ENCODE data around the gene ARAP1.
A peak's percentile ranks its signal among the peaks of the same experiment; 100 is the strongest.

Gene ARAP1

DNA sequence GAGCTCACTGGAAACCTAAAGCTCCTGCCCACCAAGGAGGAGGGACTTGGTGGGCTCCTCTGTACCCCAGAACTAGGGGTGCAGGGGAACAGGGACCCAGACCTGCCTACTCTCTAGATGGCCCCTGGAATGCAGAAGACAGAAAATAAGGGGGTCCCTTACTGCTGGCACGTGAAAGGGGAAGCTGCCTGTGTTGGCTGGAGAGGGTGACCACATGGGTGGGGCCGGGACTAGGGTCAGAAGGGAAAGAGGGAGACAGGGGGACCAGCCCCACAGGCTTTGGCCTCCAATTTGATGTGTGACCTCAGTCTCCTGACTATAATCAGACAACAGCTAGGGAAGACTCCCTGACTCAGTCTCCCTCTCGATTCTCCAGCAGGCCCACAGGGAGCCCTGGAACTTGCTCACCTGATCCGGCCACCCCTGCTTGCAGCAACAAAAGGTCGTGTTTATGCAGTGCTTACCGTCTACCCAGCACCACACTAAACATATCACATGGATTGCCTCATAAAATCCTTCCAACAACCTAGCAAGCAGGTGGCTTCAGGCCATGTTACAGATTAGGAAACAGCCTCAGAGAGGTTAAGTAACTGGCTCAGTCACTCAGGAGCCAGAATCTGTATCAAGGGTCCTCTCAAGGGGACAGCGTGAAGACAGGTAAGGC is 10.2 kb downstream of the ARAP1 start:
- DNase-seq: no peak

DNA sequence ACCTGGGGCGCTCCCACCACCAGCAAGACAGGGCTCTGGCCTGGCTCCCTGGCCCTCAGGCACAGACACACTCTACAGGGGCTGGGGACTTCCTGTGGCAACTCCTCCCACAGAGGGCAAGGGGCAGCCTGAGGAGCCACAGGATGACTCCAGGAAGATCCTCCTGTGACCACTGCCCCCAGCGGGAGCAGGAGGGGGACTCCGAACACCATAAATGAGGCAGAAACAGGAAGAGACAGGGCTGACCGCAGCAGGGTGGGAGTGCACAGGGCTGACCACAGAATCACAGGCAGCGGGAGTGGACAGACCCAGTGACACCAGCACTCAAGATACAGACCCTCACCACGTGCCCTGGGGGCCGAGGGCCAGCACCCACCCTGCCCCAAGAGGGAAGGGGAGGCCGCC is 10.8 kb downstream of the ARAP1 start:
- no peak for DNase-seq

DNA sequence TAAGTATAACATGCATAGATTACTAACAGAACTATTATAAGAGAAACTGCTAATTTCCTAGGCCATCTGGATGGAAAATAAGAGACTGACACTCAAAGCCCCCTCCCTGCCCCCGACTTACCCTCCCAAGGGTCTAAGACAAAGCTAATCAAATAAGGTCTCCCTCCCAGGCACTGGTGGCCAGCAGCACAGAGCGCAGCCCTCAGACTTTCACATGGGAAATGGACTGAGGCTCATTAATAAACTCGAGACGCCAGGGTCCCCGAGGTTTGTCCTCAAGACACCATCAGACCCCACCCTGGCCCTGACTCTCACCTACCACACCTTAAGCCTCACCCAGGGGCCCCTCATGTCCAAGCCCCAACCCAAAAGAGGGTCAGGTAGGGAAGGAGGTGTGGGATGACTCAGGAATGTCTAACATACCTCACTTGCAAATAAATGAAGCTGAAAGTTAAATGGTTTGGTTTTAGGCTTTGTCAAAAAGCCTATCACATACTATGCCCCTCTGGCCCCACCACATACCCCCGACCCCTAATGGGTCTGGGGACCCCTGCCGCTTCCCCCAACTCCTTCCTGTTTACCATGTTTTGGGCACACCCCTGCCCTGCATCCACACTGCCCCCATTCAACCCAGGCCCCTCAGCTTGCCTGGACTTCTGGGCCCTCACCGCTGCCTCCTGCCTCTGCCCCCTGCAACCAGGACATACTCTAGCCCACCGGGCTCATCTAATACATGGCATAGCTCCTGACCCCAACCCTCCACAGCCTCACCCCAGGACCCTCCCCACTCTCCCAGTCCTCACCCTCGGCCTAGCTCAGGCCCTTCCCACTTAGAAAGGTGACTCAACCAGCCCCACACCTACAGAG is 11.4 kb downstream of the ARAP1 start:
- no peak for DNase-seq

DNA sequence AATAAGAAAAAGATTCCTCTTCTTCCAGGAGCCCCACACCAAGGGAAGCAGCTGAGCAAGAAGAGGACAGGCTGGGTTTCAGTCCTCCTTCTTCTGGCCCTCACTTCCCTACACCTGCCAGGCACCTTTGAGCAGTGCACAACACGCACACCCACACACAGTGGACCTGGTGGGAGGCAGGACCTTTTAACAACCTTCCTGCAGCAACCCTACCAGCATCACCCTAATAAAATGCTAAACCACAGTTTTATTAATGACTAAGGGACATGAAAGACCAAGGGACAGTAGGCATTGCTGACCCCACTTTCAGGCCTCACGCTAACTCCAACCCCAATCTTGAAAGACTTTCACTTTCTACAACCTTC is 12.2 kb downstream of the ARAP1 start:
- DNase-seq: no peak

DNA sequence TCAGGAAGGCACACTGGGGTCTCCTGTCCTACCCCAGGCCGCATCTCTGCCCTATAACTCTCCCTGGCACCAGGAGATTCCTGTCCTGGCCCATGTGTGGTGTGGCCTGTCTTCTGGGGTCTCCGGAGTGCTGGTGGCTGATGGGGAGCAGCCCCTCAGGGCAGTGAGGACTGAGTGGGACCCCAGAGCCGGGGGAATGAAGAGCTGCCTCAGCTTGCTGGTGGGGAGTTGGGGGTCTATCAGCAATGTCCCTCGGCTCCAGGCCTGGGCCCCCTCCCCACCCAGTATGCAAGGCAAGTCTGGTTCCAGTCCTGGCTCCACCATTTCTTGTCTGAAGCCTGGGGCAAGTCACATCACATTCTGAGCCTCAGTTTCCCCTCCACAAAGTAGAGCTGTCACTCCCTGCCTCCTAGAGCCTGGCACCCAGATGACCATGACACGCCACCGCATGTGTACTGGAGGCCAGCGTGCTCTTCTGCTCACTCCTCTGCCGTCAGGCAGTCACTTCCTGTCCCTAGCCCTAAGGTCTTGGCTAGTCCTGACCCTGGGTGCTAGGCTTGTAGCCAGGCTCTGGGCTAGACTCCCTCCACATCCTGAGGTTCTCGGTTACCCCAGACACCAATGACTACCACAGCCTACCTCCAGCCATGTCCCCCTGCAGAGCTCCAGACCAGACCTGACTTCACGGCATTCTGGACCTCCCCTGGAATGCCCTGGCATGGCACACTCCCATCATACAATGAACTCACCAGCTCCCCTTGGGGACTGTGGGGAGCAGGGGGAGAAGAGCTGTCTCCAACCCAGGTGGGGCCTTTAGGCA is 12.8 kb downstream of the ARAP1 start:
- no peak for DNase-seq

DNA sequence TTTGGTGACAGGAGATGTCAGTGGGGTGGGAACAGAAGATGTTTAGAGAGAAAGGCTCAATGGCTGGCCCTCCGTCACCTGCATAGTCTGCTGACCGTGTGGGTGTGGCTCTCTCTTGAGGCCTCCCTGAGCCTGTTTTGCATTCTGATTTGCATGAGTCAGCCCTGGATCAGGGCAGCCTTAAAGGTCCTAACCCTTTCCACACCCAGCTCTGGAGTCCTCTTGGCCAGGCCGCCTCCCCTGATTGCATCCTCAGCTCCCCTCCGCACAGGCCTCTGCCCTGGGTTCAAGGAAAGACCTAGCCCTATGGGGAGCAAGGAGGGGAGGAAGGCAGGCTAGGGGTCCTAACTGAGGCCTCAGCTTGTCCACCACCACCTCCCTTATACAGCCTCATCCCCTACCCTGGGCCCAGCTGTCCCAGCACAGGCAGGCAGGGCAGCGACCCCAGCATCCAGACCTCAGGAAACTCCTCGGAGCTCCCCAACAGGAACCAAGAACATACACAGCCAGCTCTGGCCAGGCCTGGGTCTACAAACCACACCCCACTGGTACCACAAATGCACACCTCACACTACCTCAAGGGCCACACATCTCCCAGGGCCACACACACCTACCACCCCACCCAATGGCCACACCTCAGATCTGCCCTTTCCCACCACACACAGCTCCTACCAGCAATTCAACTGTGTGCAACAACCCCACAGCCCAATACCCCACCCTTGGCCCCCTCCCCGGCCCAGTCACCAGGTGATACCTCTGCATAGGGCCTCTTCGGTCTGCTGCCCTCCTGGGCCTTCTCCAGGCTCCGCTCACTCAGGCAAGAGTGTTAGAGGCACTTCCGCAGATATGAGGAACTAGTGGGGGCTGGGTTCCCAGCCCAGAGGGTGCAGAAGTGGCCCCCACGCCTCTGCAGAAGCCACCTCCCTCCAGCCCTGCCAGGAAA is 13.7 kb downstream of the ARAP1 start:
- DNase-seq: no peak

DNA sequence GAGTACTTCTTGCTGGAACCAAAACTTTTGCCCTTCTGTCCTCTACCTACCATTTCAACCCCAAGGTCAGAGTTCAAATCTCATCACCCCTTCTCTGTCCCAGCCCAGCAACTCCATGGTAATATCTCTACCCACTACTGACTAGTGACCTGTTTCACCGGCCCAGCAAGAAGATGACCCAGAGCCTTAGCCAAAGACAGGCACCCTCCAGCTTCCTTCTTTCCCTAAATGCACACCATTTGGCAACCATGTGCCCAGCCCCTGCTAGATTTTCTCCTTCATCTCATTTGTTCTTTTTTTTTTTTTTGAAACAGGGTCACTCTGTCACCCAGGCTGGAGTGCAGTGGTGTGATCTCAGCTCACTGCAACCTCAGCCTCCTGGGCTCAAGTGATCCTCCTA is 14.9 kb downstream of the ARAP1 start:
- DNase-seq: no peak

DNA sequence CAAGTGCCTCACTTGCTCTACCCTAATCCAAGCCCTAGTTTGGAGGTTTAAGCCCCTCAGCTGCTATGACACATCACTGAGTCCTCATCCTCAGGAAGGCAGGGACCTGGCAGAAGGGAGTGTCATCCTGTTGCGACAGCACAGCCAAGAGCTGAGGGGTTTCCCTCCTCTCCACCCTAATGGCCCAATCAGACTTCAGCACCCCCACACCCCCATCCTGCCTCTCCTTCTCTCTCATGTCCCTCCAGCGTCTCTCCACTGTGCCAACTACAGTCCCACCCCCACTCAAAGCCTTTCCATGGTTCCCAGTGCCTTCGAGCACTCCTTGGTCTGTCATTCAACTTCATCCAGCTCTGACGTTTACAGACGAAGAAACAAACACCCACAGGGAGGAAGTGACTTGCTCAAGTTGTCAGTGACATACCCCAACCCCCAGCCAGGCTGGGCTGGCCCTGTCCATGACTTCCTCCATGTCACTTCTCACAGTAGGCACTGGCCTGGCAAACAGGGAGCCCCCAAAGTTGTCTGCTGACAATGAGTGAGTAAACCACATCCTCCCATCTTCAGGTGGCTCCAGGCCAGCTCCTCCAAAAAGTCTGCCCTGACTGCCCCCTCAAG is 15.6 kb downstream of the ARAP1 start:
- peak; percentile 40 to 46 for DNase-seq

DNA sequence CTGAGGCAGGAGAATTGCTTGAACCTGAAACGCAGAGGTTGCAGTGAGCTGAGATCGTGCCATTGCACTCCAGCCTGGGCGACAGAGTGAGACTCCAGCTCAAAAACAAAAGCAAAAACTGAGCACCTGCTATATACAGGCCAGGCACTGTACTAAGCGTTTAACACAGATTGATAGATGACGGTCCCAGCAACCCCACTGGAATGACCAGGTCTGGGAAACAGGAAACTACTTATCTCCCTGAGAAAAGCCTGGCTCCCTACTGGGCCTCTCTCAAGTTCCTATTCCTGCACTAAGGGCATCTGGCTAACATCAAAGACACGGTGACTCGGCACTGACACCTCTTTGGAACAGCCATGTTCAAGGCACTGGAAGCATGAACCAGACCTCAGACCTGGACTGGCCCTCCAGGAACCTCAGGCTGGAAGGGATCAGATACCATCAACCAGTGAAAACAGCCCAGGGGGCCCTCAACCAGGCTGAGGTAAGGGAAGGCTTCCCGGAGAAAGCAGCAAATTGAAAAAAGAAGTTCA is 16.6 kb downstream of the ARAP1 start:
- no peak for DNase-seq

DNA sequence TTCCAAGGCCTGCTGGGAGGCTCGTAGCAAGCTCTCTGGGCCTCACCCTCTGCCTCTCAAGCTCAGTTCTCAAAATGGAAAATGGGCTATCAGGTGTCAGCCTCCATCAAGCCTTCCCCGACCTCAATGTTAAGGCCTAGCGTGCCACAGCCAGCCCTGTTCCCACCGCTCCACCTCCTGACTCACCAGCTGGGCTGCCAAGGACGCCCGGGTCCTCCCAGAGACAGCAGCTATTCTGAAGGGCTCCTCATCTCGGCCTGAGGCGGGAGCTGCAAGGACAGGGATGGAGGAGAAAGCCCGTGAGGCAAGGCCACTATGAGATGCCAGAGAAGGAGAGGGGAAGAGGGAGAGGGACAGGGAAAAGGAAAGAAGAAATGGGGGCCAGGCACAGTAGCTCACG is 19.9 kb downstream of the ARAP1 start:
- DNase-seq: no peak

DNA sequence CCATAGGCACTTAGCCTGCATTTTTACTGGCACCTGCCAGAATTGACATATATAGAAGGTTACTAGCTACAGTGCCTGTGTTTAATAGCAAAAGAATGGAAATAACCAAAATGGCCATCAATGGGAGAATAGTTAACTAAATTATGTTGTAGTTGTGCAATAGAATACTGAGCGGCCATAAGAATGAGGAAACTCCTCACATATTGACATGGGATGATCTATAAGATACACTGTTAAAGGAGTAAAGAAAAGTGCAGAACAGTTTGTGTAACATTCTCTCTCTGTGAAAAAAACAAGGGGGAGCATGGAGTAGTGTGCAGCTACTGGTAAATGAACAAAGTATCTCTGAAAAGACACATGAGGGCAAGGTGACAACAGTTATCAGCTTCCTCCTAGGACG is 21.5 kb downstream of the ARAP1 start:
- no peak for DNase-seq

DNA sequence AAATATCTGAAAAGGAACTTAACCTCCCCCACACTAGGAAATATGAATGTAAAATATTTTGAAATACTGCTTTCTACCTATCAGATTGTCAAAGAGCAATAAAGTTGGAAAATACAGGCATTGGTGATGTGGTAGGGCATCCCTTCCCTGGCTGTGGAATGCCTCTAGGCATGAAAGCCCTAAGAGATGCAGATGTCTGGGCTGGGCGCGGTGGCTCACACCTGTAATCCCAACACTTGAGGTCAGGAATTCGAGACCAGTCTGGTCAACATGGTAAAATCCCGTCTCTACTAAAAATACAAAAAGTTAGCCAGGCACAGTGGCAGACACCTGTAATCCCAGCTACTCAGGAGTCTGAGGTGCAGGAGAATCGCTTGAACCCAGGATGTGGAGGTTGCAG is 22.0 kb downstream of the ARAP1 start:
- no peak for DNase-seq

DNA sequence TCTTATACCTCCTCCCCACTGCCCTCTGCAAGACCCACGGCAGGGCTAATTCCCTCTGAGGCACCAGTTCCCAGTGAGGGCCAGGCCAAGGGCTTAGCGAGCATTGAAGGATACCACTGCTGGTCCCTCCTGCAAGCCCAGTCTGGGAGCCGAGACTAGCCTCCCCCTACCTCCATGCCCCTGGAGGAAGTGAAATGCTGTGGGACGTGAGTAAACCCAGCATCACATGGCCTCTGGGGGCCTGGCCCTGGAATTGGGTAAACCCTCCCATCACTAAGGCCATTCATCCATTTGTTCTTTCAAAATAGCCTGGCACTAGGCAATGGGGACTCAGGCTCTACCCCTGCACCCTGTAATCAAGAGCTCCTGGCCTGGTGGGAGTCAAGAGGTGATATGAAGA is 24.7 kb downstream of the ARAP1 start:
- no peak for DNase-seq

DNA sequence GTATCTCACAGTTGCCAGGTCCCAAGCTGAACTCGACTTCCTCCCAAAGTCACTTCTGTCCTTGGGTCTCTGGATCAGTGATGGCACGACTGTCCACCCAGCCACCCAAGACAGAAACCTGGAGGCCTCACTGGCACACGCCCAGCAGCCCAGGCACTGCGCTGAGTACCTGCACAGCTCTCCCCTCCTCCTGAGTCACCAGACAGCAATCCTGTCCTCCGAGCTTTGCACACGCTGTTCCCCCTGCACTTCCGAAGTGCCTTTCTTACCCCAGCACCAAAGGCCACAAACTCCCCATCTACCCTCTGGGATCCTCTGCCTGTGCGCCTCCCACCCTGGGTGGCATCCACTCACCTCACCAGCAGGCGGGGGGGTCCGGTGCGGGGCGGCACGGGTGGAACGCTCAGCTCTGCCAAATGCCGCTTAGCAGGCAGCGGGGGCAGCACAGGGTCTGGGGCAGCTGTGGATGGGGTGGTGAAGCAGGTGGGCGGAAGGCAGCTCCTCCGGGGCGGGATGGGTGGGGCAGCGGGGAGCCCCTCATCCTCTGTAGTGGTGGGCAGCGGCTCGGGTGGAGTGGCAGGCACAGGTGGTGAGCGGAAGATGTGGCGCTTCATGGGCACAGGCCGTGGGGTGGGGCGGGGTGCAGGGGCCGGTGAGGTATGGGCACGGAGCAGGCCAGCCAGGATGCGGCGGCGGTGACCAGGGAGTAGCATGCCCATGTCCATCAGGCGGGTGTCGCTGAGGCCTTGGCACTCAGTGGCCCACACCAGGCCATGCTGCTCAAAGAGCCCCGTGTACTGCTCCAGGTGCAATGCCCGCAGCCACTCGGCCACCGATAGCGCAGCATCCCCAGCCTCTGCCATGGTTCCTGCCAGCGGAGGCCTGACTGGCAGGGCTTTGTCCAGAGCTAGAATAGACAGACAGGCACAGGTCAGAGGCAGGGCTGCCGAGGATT is 25.7 kb downstream of the ARAP1 start:
- no peak for DNase-seq

DNA sequence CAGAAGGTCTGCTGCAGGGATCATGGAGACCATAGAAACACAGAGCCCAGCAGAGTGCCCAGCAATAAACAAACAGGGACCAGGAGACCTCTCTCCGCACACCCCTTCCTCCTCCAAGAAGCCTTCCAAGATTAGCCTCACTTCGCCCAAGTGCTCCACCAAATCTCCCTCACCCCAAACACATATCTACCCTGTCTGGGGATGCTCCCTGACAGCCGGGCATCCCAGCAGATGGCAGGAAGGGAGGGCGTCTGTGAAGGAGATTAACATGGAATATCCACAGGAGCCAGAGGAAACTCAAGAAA is 26.5 kb downstream of the ARAP1 start:
- DNase-seq: no peak

DNA sequence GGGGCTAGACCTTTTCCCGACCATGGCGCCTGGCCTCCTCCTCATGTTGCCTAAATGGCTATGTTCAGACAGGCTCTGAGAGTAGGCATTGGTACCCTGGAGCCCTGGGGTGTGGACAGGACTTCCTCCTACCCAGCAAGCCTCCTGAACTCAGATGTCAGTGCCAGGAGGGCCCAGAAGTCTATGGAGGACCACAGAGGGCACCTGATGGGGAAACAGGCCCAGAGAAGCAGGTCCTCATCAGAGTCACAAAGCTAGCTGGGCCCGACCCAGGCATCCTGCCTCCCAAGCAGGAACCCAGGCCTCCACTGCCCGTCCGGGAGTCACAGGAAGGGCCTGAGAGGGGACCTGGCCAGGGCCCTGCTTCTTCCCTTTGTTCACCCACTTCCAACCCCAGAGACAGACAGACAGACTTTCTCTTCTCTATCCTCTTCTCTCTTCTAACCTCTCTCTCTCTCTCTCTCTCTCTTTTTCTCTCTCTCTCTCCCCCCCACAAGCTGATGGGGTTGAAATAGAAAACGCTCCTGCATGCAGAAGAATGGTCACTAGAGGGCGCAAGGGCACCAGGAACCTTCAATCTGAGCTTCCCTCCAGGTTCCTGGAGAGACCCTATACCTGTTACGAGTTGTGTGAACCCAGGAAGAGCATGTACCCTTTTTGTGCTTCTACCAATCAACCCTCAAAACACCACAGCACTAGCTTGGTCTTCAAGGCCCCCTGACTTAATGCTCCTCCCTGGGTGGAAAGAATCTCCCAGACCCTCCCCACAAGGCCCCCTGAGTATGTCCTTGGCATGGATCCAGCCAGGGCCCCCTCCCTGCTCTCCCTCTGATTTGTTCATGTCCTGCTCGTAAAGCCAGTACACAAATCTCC is 27.1 kb downstream of the ARAP1 start:
- peak; percentile 77 to 81 for DNase-seq

DNA sequence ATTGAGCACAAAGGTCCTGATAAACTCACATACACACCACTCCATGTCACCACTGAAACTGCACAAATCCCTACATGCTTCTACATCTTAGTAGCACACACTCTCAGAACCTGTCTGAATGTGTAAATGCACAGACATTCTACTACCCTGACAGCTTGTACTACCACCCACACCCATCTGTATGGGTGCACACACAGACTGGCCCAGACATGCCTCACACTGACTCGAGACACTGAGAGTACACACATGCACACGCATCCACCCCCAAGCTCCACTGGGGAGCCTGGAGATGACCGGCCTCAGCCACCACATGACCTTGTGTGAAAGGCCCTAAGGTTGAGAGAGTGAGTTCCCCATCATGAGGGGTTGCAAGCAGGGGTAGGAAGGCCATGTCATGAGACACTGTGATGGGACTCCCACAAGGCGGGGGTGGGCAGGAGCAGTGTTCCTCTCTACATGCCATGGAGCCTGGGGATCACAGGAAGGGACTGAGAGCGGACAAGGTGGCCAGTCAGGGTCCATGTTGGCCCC is 28.1 kb downstream of the ARAP1 start:
- no peak for DNase-seq

DNA sequence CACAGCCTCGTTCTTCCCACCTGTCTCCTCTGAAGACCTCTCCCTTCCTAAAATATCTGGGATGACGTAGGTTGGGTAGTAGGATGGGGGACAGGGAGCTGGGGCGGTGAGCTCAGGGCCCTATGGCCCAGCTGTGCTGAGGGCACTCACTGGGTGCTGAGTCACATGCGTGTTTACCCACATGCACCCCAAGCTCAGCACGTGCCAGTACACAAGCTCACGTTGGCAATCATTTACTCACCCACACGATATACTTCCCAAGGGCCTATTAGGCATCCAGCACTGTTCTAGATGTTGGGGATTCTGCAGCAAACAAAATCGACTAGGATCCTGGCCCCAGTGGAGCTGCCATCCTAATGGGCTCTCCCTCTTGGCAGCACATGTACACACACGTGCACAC is 28.7 kb downstream of the ARAP1 start:
- DNase-seq: no peak

DNA sequence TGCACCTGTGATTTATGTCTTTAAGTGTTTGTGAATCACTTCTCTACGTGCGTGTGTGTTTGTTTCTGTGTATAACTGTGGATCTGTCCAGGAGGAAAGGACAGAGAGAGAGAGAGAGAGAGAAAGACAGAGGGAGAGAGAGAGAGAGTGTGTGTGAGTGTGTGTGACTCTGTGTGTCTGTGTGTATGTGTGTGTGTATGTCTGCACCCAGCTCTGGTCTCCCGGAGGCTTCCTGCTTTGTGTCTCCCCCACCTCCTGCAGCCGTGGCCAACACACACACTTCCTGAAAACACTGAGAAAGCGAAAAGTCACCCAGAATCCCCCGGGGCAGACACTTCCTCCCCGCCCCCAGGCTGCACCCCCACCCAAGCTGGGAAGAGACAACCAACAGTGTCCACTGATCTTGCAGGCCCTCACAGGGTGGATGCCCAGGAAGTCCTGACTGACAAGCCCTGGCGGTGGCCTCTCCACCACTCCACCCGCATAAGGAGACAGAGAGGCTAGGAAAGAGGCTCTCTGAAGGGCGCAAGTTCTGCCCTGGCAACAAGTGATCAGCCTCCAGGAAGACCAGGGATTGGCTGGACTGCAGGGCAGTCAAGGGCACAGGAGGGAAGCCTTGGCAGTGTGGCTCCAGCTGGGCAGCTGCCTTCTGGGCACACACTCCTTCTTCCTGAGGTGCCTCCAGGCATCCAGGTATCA is 30.0 kb downstream of the ARAP1 start:
- DNase-seq: peak; percentile 76 to 77

All from activated CD4-positive, alpha-beta T cell treated with anti-CD3 and anti-CD28 coated beads, Interleukin-2, amount 50 U/mL, for 4 hours (primary cell).